K562 (cell line): ENCODE results near the gene TTC16. TPM values are rescaled to one million over a fixed set of nuclear protein-coding genes. Genes with fewer than 3 reads are reported as not detected.

Source experiments
- ATAC-seq: fragments of 200-7000 bp; cut with Tn5 transposase; 3 replicates; pipeline ENCODE4 v1.9.1; 2020; ENCODE audit warnings: moderate library complexity
- BruUV-seq: library from RNA; stranded (reverse); fragments of 400-500 nt; replicated peaks from 2 replicates; lab custom pipeline; 2021; lab: Mats Ljungman, UMichigan
- CTCF ChIA-PET: fragments of 300-600 bp; formaldehyde crosslinking; extraction: SDS; loops from one replicate; lab custom pipeline; 2021; ENCODE audit warnings: low intra/inter-chr PET ratio; lab: Yijun Ruan, JAX
- POLR2A ChIA-PET: fragments of 300-600, 350-650 bp; sonication (Branson Sonifier 250); formaldehyde crosslinking; extraction: SDS; loops from one replicate; lab custom pipeline; 2021; ENCODE audit warnings: antibody characterized with exemption, inconsistent platforms; lab: Yijun Ruan, JAX
- DNase-seq, 4 experiments: peaks; one replicate each; pipeline versions ENCODE4 v3.0.0 to v3.0.0-alpha.2; 2011 to 2018; ENCODE audit warnings: low spot score in 3 of 4, mixed read lengths in 3 of 4; ENCODE audit errors: extremely low read depth in 1 of 4
- FAIRE-seq: peaks from 2 replicates; lab custom pipeline; 2011; peaks lifted over from hg19 to GRCh38; lab: Jason Lieb, UNC
- H2AFZ ChIP-seq: 2 replicates; pipeline ENCODE4 v1.6.0; 2011; ENCODE audit warnings: low read depth, low read length, control low read depth, inconsistent platforms
- H3K27ac ChIP-seq: fragments of 200-600 bp; 3 replicates; pipeline ENCODE4 v1.8.0; 2011; ENCODE audit warnings: low read depth, mild to moderate bottlenecking, control low read depth, inconsistent platforms, low read length, moderate library complexity, mixed read lengths; ENCODE audit errors: extremely low read depth
- H3K27me3 ChIP-seq, 2 experiments: fragments of 300-600 bp in 1 of 2; 2 replicates in 1 of 2; 3 replicates in 1 of 2; pipeline versions ENCODE4 v1.6.0 to v1.8.0; 2011; ENCODE audit warnings: inconsistent platforms in 2 of 2, low read length in 2 of 2, mild to moderate bottlenecking in 1 of 2, mixed read lengths in 1 of 2, moderate library complexity in 1 of 2; ENCODE audit not compliant: control insufficient read depth in 2 of 2, insufficient read depth in 2 of 2
- H3K36me3 ChIP-seq: fragments of 300-600 bp; 3 replicates; pipeline ENCODE4 v1.8.0; 2011; ENCODE audit warnings: mild to moderate bottlenecking, low read length, inconsistent platforms; ENCODE audit not compliant: control insufficient read depth, insufficient read depth
- H3K4me1 ChIP-seq, 2 experiments: fragments of 200-600 bp in 1 of 2; replicated peaks in 1 of 2; 2 replicates in 1 of 2; 3 replicates in 1 of 2; pipeline versions ENCODE4 v1.5.1 to v1.8.0; 2011; ENCODE audit warnings: inconsistent platforms in 2 of 2, low read length in 2 of 2, mild to moderate bottlenecking in 1 of 2, mixed read lengths in 1 of 2, moderate library complexity in 1 of 2; ENCODE audit not compliant: control insufficient read depth in 2 of 2, insufficient read depth in 2 of 2
- H3K4me2 ChIP-seq: 2 replicates; pipeline ENCODE4 v1.6.1; 2011; ENCODE audit warnings: low read length, control low read depth, inconsistent platforms, mixed read lengths; ENCODE audit not compliant: insufficient read depth
- H3K4me3 ChIP-seq: fragments of 200-600 bp; sonication (generic), shearing (Covaris generic); 2 replicates; pipeline ENCODE4 v1.5.1; 2016; ENCODE audit warnings: control low read depth, inconsistent platforms
- H3K79me2 ChIP-seq: fragments of 200-600 bp; 3 replicates; pipeline ENCODE4 v1.8.0; 2011; ENCODE audit warnings: low read length, inconsistent platforms; ENCODE audit not compliant: control insufficient read depth, insufficient read depth
- H3K9ac ChIP-seq, 2 experiments: 2 replicates each; pipeline versions ENCODE4 v1.6.0 to v1.6.1; 2011; ENCODE audit warnings: low read depth in 2 of 2, low read length in 2 of 2, control low read depth in 1 of 2, inconsistent platforms in 1 of 2, mild to moderate bottlenecking in 1 of 2, mixed read lengths in 1 of 2; ENCODE audit not compliant: insufficient read depth in 1 of 2
- H3K9me1 ChIP-seq: one replicate; pipeline ENCODE4 v1.6.0; 2011; ENCODE audit warnings: inconsistent platforms, mild to moderate bottlenecking, low read length, moderate library complexity; ENCODE audit not compliant: control insufficient read depth, insufficient read depth
- H3K9me3 ChIP-seq: replicated peaks from 2 replicates; pipeline ENCODE4 v1.5.1; 2011; ENCODE audit warnings: low read depth, low read length, inconsistent platforms; ENCODE audit not compliant: control insufficient read depth, insufficient read depth
- H4K20me1 ChIP-seq: replicated peaks from 2 replicates; pipeline ENCODE4 v1.6.1; 2011; ENCODE audit warnings: low read length, inconsistent platforms, mixed read lengths; ENCODE audit not compliant: control insufficient read depth, insufficient read depth
- ARNT ChIP-seq, 2 experiments: fragments of 450-650 bp; IDR thresholded peaks; 2 replicates each; pipeline ENCODE4 v1.6.1; 2016; ENCODE audit warnings: mild to moderate bottlenecking in 1 of 2
- CTBP1 ChIP-seq: fragments of 450-650 bp; IDR thresholded peaks from 2 replicates; pipeline ENCODE4 v1.6.1; 2016; ENCODE audit warnings: borderline replicate concordance
- HDAC1 ChIP-seq, 2 experiments: fragments of 450-650 bp; IDR thresholded peaks; 2 replicates each; pipeline ENCODE4 v1.6.1; 2016 to 2017; ENCODE audit warnings: inconsistent platforms in 1 of 2, mild to moderate bottlenecking in 1 of 2, moderate library complexity in 1 of 2
- MLX ChIP-seq, 2 experiments: fragments of 450-650 bp in 1 of 2; sonication (generic) in 1 of 2; formaldehyde crosslinking; conservative IDR thresholded peaks; 2 replicates each; pipeline versions ENCODE4 v1.4.0 to v1.8.1; 2020 to 2022; ENCODE audit warnings: mild to moderate bottlenecking in 1 of 2, missing genetic modification reagents in 1 of 2
- POLR3A ChIP-seq: IDR thresholded peaks from 2 replicates; pipeline ENCODE4 v1.6.1; 2011; ENCODE audit warnings: borderline replicate concordance, mild to moderate bottlenecking, moderate library complexity; ENCODE audit not compliant: insufficient read length, insufficient read depth; ENCODE audit errors: extremely low read depth
- RERE ChIP-seq: sonication (generic); formaldehyde crosslinking; IDR thresholded peaks from 2 replicates; pipeline ENCODE4 v1.8.0; 2023; ENCODE audit warnings: missing genetic modification reagents, mild to moderate bottlenecking, borderline replicate concordance
- SIX5 ChIP-seq, 2 experiments: IDR thresholded peaks; 2 replicates each; pipeline ENCODE4 v1.6.1; 2011; ENCODE audit warnings: low read length in 2 of 2, borderline replicate concordance in 1 of 2, low read depth in 1 of 2, mild to moderate bottlenecking in 1 of 2, moderate library complexity in 1 of 2; ENCODE audit not compliant: insufficient read depth in 1 of 2
- TEAD4 ChIP-seq, 2 experiments: sonication (generic) in 1 of 2; formaldehyde crosslinking in 1 of 2; IDR thresholded peaks; 2 replicates each; pipeline versions ENCODE4 v1.6.1 to v1.8.0; 2012 to 2022; ENCODE audit warnings: borderline replicate concordance in 1 of 2, inconsistent platforms in 1 of 2, low read length in 1 of 2, mild to moderate bottlenecking in 1 of 2, missing genetic modification reagents in 1 of 2
- ZBTB7A ChIP-seq: IDR thresholded peaks from 2 replicates; pipeline ENCODE4 v1.6.1; 2011; ENCODE audit warnings: low read depth, mild to moderate bottlenecking, low read length, moderate library complexity, borderline replicate concordance; ENCODE audit not compliant: control insufficient read depth
- ZNF384 ChIP-seq: IDR thresholded peaks from 2 replicates; pipeline ENCODE4 v1.6.1; 2012; ENCODE audit warnings: low read depth, low read length, improper control_type of control experiment
- ZNF785 ChIP-seq: fragments of 250-450 bp; sonication (Bioruptor Pico); IDR thresholded peaks from 2 replicates; pipeline ENCODE4 v1.4.0; 2020; ENCODE audit warnings: mild to moderate bottlenecking
- WGBS: fragments of 100-300 bp; shearing (Covaris generic); methylation state at CpG from one replicate; pipeline ENCODE4 v1.1.6; 2016; ENCODE audit warnings: low coverage, mixed read lengths; ENCODE audit not compliant: insufficient coverage; ENCODE audit errors: missing lambda C conversion rate; 5-methylcytosine and 5-hydroxymethylcytosine counted together
- in situ Hi-C: fragments of 300-500 bp; cut with MboI; formaldehyde crosslinking; loops from 4 replicates; pipeline ENCODE4 v1.15.0; 2018; ENCODE audit warnings: inconsistent platforms, mixed read lengths
- intact Hi-C: fragments of 100-400 bp; cut with micrococcal nuclease; formaldehyde crosslinking; loops from 2 replicates; pipeline ENCODE4 v1.14.2; 2022
- polyA plus RNA-seq, 8 experiments: library from polyadenylated mRNA; depleted of rRNA in 4 of 8; stranded (reverse) in 5 of 8; unstranded in 3 of 8; fragments of >200 nt; fragmentation: Nextera tagmentation in 2 of 8; fragmentation: Illumina TruSeq in 1 of 8; extraction: Ambion mirVana in 2 of 8; extraction: Trizol in 1 of 8; gene quantifications; 2 replicates each; pipeline versions ENCODE4 v1.2.1 to v1.2.3, GENCODE V29; 2011 to 2014; ENCODE audit warnings: inconsistent platforms in 1 of 8, missing spikeins in 1 of 8
- total RNA-seq, 7 experiments: library from RNA; depleted of rRNA in 6 of 7; stranded (reverse); fragments of >200 nt in 6 of 7; fragmentation: Illumina TruSeq in 2 of 7; extraction: Trizol in 2 of 7; gene quantifications; 2 replicates each; pipeline versions ENCODE4 v1.2.1 to v1.2.3, GENCODE V29; 2011 to 2021; ENCODE audit warnings: low replicate concordance in 1 of 7
- TF ChIP-seq, protein P1 (sequence below): IDR thresholded peaks from 3 replicates; pipeline ENCODE4 v1.6.1; 2011; ENCODE audit warnings: borderline replicate concordance, mild to moderate bottlenecking; ENCODE audit not compliant: insufficient read length, insufficient read depth

TTC16 gene
- total and polyA plus RNA-seq, 9 of the 15 experiments (the other 6 are each of a cell fraction or from before 2014, with no cell fraction given), result 0.11 TPM; not detected in 8

GRCh38 chr9:127767909-127768331 is 52.0 kb downstream of the TTC16 start (continued):
- TF ChIP-seq TEAD4 (IDR thresholded peaks at IDR 0.05; ENCODE audit: low read length) (no peak), TEAD4 (CRISPR knock-in tag; IDR thresholded peaks at IDR 0.05; ENCODE audit: borderline replicate concordance) (no peak), ZBTB7A (no peak), ZNF384 (no peak), SIX5 (IDR thresholded peaks at IDR 0.05; ENCODE audit: borderline replicate concordance in 1 of 2, insufficient read depth in 1 of 2, low read depth in 1 of 2, low read length in 2 of 2) (no peak), ARNT (IDR thresholded peaks at IDR 0.05) (no peak), ZNF785 (CRISPR knock-in tag) (no peak), HDAC1 (IDR thresholded peaks at IDR 0.05) (no peak)

- Histone ChIP-seq H3K4me2 (no peak overlapping the region), H3K4me1 (peaks cover 19 to 32% of the 10 kb centered on the region in 2 experiments), H3K9me1 (no peaks in the 10 kb centered on the region), H3K36me3 (no peaks in the 10 kb centered on the region), H3K9ac (no peak overlapping the region), H3K27me3 (no peaks in the 10 kb centered on the region), H3K4me3 (no peak overlapping the region), H3K9me3 (no peaks in the 10 kb centered on the region), H4K20me1 (no peaks in the 10 kb centered on the region), H3K27ac (no peak overlapping the region), H3K79me2 (no peaks in the 10 kb centered on the region), H2AFZ (no peak overlapping the region)
- POLR2A ChIA-PET, result interaction anchor here (0.5 to 0.8 kb wide), 3 partner anchors 28 to 718 kb away, joined by 3 to 4 read pairs (median 4); no protein-coding TSS in a partner anchor
- ATAC-seq (no peak), FAIRE-seq (no peak), DNase-seq (no peak)
- BruUV-seq, result no TSS peak
- WGBS, result 61% methylated on average over 6 of the region's 8 CpGs
- intact Hi-C loops (no loop called here), in situ Hi-C loops (loop anchor here (25.0 kb wide), 1 partner anchor 594 kb away; the partner anchor contains the start of gene URM1)
- CTCF ChIA-PET, result no interaction called here
- TF ChIP-seq CTBP1 (no peak), MLX (CRISPR knock-in tag; conservative IDR thresholded peaks at IDR 0.05) (no peak), TEAD4 (IDR thresholded peaks at IDR 0.05; ENCODE audit: low read length) (no peak), TEAD4 (CRISPR knock-in tag; IDR thresholded peaks at IDR 0.05; ENCODE audit: borderline replicate concordance) (no peak), RERE (CRISPR knock-in tag) (no peak), POLR3A (no peak)
- TF ChIP-seq, protein P1, sequence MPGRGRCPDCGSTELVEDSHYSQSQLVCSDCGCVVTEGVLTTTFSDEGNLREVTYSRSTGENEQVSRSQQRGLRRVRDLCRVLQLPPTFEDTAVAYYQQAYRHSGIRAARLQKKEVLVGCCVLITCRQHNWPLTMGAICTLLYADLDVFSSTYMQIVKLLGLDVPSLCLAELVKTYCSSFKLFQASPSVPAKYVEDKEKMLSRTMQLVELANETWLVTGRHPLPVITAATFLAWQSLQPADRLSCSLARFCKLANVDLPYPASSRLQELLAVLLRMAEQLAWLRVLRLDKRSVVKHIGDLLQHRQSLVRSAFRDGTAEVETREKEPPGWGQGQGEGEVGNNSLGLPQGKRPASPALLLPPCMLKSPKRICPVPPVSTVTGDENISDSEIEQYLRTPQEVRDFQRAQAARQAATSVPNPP, result no peak
Measured at GRCh38 chr9:127768698-127769097, 52.8 kb downstream of the TTC16 start.
